Activated CD4-positive, CD25-positive, alpha-beta regulatory T cell treated with anti-CD3 and anti-CD28 coated beads, Interleukin-2, amount 50 U/mL, for 16 hours (primary cell): ENCODE results near the gene LMOD1.
"Not testable (repeated sequence)": the region's sequence is repeated elsewhere in the genome, so short reads cannot be mapped to it uniquely, and the experiment has no call there.

ENCODE experiments used
- DNase-seq: peaks from one replicate; pipeline ENCODE4 v3.0.0-alpha.2; 2020; ENCODE audit warnings: low read depth, low spot score

The LMOD1 gene

GRCh38 chr1:201861448-201861847, 84.9 kb downstream of the LMOD1 start:
- no peak for DNase-seq

GRCh38 chr1:201859424-201859823, 86.9 kb downstream of the LMOD1 start:
- DNase-seq: no peak

GRCh38 chr1:201856722-201857121, 89.6 kb downstream of the LMOD1 start:
- DNase-seq: not testable (repeated sequence)

GRCh38 chr1:201851949-201852348, 94.4 kb downstream of the LMOD1 start:
- no peak for DNase-seq

GRCh38 chr1:201850053-201850397, 96.3 kb downstream of the LMOD1 start:
- no peak for DNase-seq

- DNase-seq: no peak
Measured at GRCh38 chr1:201849372-201850052, 96.8 kb downstream of the LMOD1 start.

GRCh38 chr1:201848230-201848629, 98.1 kb downstream of the LMOD1 start:
- DNase-seq: no peak

- no peak for DNase-seq
Measured at GRCh38 chr1:201847150-201847549, 99.2 kb downstream of the LMOD1 start.
